Upper lobe of right lung (tissue), 1 donor: ENCODE measurements around the gene CUL2. TPM values are rescaled to one million over a fixed set of nuclear protein-coding genes. Genes with fewer than 3 reads are reported as not detected.

Experiments used
- ATAC-seq: fragments of 200-7000 bp; cut with Tn5 transposase; one replicate; pipeline ENCODE4 v1.9.1; 2020; ENCODE audit warnings: mild to moderate bottlenecking, moderate library complexity
- DNase-seq: peaks from one replicate; pipeline ENCODE4 v3.0.0-alpha.2; 2020
- H3K27ac ChIP-seq: fragments of 200-600 bp; one replicate; pipeline ENCODE4 v1.8.0; 2022
- H3K27me3 ChIP-seq: fragments of 200-600 bp; one replicate; pipeline ENCODE4 v1.8.0; 2022; ENCODE audit warnings: mild to moderate bottlenecking
- H3K36me3 ChIP-seq: fragments of 200-600 bp; one replicate; pipeline ENCODE4 v1.8.0; 2022
- H3K4me1 ChIP-seq: fragments of 200-600 bp; one replicate; pipeline ENCODE4 v1.8.0; 2022
- H3K4me3 ChIP-seq: fragments of 200-600 bp; one replicate; pipeline ENCODE4 v1.8.0; 2022; ENCODE audit warnings: mild to moderate bottlenecking
- H3K9me3 ChIP-seq: fragments of 200-600 bp; one replicate; pipeline ENCODE4 v1.8.0; 2022
- CTCF ChIP-seq: fragments of 200-600 bp; IDR thresholded peaks from one replicate; pipeline ENCODE4 v1.8.0; 2022; ENCODE audit warnings: antibody characterized with exemption
- intact Hi-C: fragments of 100-400 bp; cut with DNase I; formaldehyde crosslinking; loops from one replicate; pipeline ENCODE4 v1.11.0; 2022
- total RNA-seq: library from RNA; stranded (reverse); fragmentation: NEBNext Ultra II Directional; extraction: Animal tissue kit (Norgen Biotek cat#: 25700); gene quantifications from one replicate; pipeline ENCODE4 v1.2.1, GENCODE V29; 2021
- donor health status: DM: no; HTN: yes; CAD: no; lungs with severe emphysema.

The CUL2 gene
- total RNA-seq, 1 donor from 2014 or later = 33.0 TPM

- intact Hi-C loops = loop anchor here (5.0 kb wide), 1 partner anchor 93 kb away; no protein-coding TSS in a partner anchor
- peaks cover 12% of the 10 kb centered on the region for H3K4me1 ChIP-seq
- no peak overlapping the region for H3K4me3 ChIP-seq
- H3K27ac ChIP-seq = no peak overlapping the region
- no peaks in the 10 kb centered on the region for H3K9me3 ChIP-seq
- H3K36me3 ChIP-seq = no peaks in the 10 kb centered on the region
- TF ChIP-seq CTCF = no peak
- no peaks in the 10 kb centered on the region for H3K27me3 ChIP-seq
- DNase-seq (no peak), ATAC-seq (no peak)
Measured at GRCh38 chr10:35124540-35124939, 34.4 kb upstream of the CUL2 start.

- no peaks in the 10 kb centered on the region for H3K36me3 ChIP-seq
- H3K27me3 ChIP-seq = no peaks in the 10 kb centered on the region
- H3K27ac ChIP-seq = no peak overlapping the region
- no peak for ATAC-seq
- no peak for DNase-seq
- no peaks in the 10 kb centered on the region for H3K4me1 ChIP-seq
- intact Hi-C loops = no loop called here
- no peak overlapping the region for H3K4me3 ChIP-seq
- no peaks in the 10 kb centered on the region for H3K9me3 ChIP-seq
- no peak for TF ChIP-seq CTCF
Measured at GRCh38 chr10:35119378-35119777, 29.2 kb upstream of the CUL2 start.

- no peaks in the 10 kb centered on the region for H3K27me3 ChIP-seq
- no peak for TF ChIP-seq CTCF
- no peaks in the 10 kb centered on the region for H3K9me3 ChIP-seq
- no peak overlapping the region for H3K27ac ChIP-seq
- intact Hi-C loops = no loop called here
- no peaks in the 10 kb centered on the region for H3K4me1 ChIP-seq
- H3K4me3 ChIP-seq = no peak overlapping the region
- DNase-seq (no peak), ATAC-seq (no peak)
- H3K36me3 ChIP-seq = no peaks in the 10 kb centered on the region
Measured at GRCh38 chr10:35112571-35112970, 22.4 kb upstream of the CUL2 start.

- ATAC-seq (no peak), DNase-seq (no peak)
- TF ChIP-seq CTCF = no peak
- no peaks in the 10 kb centered on the region for H3K9me3 ChIP-seq
- H3K36me3 ChIP-seq = no peaks in the 10 kb centered on the region
- no peaks in the 10 kb centered on the region for H3K4me1 ChIP-seq
- intact Hi-C loops = no loop called here
- no peak overlapping the region for H3K27ac ChIP-seq
- H3K4me3 ChIP-seq = no peak overlapping the region
- H3K27me3 ChIP-seq = no peaks in the 10 kb centered on the region
Measured at GRCh38 chr10:35103882-35104281, 13.7 kb upstream of the CUL2 start.

- TF ChIP-seq CTCF = no peak
- Histone ChIP-seq H3K9me3 (no peaks in the 10 kb centered on the region), H3K36me3 (no peaks in the 10 kb centered on the region), H3K27me3 (no peaks in the 10 kb centered on the region), H3K4me1 (no peaks in the 10 kb centered on the region), H3K27ac (no peak overlapping the region), H3K4me3 (no peak overlapping the region)
- intact Hi-C loops = no loop called here
- ATAC-seq (no peak), DNase-seq (no peak)
Measured at GRCh38 chr10:35097510-35097909, 7.4 kb upstream of the CUL2 start.

- H3K9me3 ChIP-seq = no peaks in the 10 kb centered on the region
- no peak for TF ChIP-seq CTCF
- H3K27ac ChIP-seq = no peak overlapping the region
- no peak for ATAC-seq
- H3K36me3 ChIP-seq = no peaks in the 10 kb centered on the region
- H3K4me3 ChIP-seq = no peak overlapping the region
- DNase-seq = no peak
- no peaks in the 10 kb centered on the region for H3K4me1 ChIP-seq
- H3K27me3 ChIP-seq = no peaks in the 10 kb centered on the region
- intact Hi-C loops = no loop called here
Measured at GRCh38 chr10:35096312-35096711, 6.2 kb upstream of the CUL2 start.
